K562 (cell line): ENCODE measurements around the gene CSAD. TPM values are rescaled to one million over a fixed set of nuclear protein-coding genes. Genes with fewer than 3 reads are reported as not detected.

Experiments used
- CXXC5 ChIP-seq: fragments of 250-450 bp; sonication (Bioruptor Pico); IDR thresholded peaks from 2 replicates; pipeline ENCODE4 v1.8.0; 2022; ENCODE audit warnings: inconsistent platforms, mild to moderate bottlenecking, moderate library complexity
- FOXP4 ChIP-seq: sonication (generic); formaldehyde crosslinking; IDR thresholded peaks from 2 replicates; pipeline ENCODE4 v1.8.0; 2022; ENCODE audit warnings: mild to moderate bottlenecking, missing genetic modification reagents, borderline replicate concordance
- GATA2 ChIP-seq: sonication (generic); formaldehyde crosslinking; IDR thresholded peaks from 2 replicates; pipeline ENCODE4 v1.4.0; 2020; ENCODE audit warnings: mild to moderate bottlenecking, missing genetic modification reagents
- GTF2F1 ChIP-seq: IDR thresholded peaks from 2 replicates; pipeline ENCODE4 v1.6.1; 2011; ENCODE audit warnings: low read depth, low read length, improper control_type of control experiment
- NR4A1 ChIP-seq, 2 experiments: fragments of 250-450 bp in 1 of 2; fragments of 450-650 bp in 1 of 2; sonication (Bioruptor Pico) in 1 of 2; IDR thresholded peaks; 2 replicates each; pipeline versions ENCODE4 v1.4.0 to v1.6.1; 2016 to 2020; ENCODE audit warnings: mild to moderate bottlenecking in 2 of 2, missing compliant biosample characterization in 1 of 2, missing genetic modification characterization in 1 of 2, moderate library complexity in 1 of 2
- OTX1 ChIP-seq: fragments of 450-650 bp; formaldehyde crosslinking; IDR thresholded peaks from 2 replicates; pipeline ENCODE4 v1.4.0; 2022; ENCODE audit warnings: mild to moderate bottlenecking
- PCBP1 ChIP-seq: fragments of 200-400 bp; formaldehyde crosslinking; IDR thresholded peaks from 2 replicates; pipeline ENCODE4 v1.6.1; 2018; ENCODE audit warnings: mild to moderate bottlenecking, low read depth, low read length; ENCODE audit not compliant: poor library complexity, severe bottlenecking
- PHF20 ChIP-seq: fragments of 450-650 bp; IDR thresholded peaks from 2 replicates; pipeline ENCODE4 v1.6.1; 2018; ENCODE audit not compliant: partially characterized antibody
- RAD51 ChIP-seq: fragments of 450-650 bp; IDR thresholded peaks from 2 replicates; pipeline ENCODE4 v1.7.1; 2016; ENCODE audit warnings: low read depth, mild to moderate bottlenecking, borderline replicate concordance
- THRA ChIP-seq: fragments of 450-650 bp; IDR thresholded peaks from 2 replicates; pipeline ENCODE4 v1.6.1; 2017; ENCODE audit warnings: mild to moderate bottlenecking, moderate library complexity
- U2AF2 ChIP-seq: fragments of 200-400 bp; formaldehyde crosslinking; optimal IDR thresholded peaks from 2 replicates; pipeline ENCODE3; 2017; ENCODE audit warnings: low read depth, mild to moderate bottlenecking, low read length
- ZNF57 ChIP-seq: fragments of 450-650 bp; formaldehyde crosslinking; IDR thresholded peaks from 2 replicates; pipeline ENCODE4 v1.4.0; 2020; ENCODE audit warnings: mild to moderate bottlenecking, moderate library complexity
- ZNF668 ChIP-seq: fragments of 250-450 bp; sonication (Bioruptor Pico); IDR thresholded peaks from 2 replicates; pipeline ENCODE4 v1.8.0; 2022; ENCODE audit warnings: mild to moderate bottlenecking, inconsistent platforms
- polyA plus RNA-seq, 8 experiments: library from polyadenylated mRNA; depleted of rRNA in 4 of 8; stranded (reverse) in 5 of 8; unstranded in 3 of 8; fragments of >200 nt; fragmentation: Nextera tagmentation in 2 of 8; fragmentation: Illumina TruSeq in 1 of 8; extraction: Ambion mirVana in 2 of 8; extraction: Trizol in 1 of 8; gene quantifications; 2 replicates each; pipeline versions ENCODE4 v1.2.1 to v1.2.3, GENCODE V29; 2011 to 2014; ENCODE audit warnings: inconsistent platforms in 1 of 8, missing spikeins in 1 of 8
- total RNA-seq, 7 experiments: library from RNA; depleted of rRNA in 6 of 7; stranded (reverse); fragments of >200 nt in 6 of 7; fragmentation: Illumina TruSeq in 2 of 7; extraction: Trizol in 2 of 7; gene quantifications; 2 replicates each; pipeline versions ENCODE4 v1.2.1 to v1.2.3, GENCODE V29; 2011 to 2021; ENCODE audit warnings: low replicate concordance in 1 of 7

Gene CSAD
- total and polyA plus RNA-seq, 9 of the 15 experiments (the other 6 are each of a cell fraction or from before 2014, with no cell fraction given), result 1.8 to 19.6 (median 8.1) TPM

GRCh38 chr12:53227341-53227740 lies 46.6 kb upstream of the CSAD start (continued):
- no peak for TF ChIP-seq U2AF2
- TF ChIP-seq ZNF668, result no peak
- TF ChIP-seq ZNF57 (CRISPR knock-in tag), result no peak
- TF ChIP-seq OTX1 (CRISPR knock-in tag), result no peak
- TF ChIP-seq GTF2F1, result no peak
- TF ChIP-seq RAD51, result no peak
- no peak for TF ChIP-seq THRA
- no peak for TF ChIP-seq NR4A1 (CRISPR knock-in tag; IDR thresholded peaks at IDR 0.05)
- TF ChIP-seq NR4A1 (tag; IDR thresholded peaks at IDR 0.05), result no peak
- TF ChIP-seq GATA2 (CRISPR knock-in tag), result no peak
- no peak for TF ChIP-seq FOXP4 (CRISPR knock-in tag)
- TF ChIP-seq PHF20, result no peak
- TF ChIP-seq CXXC5, result no peak
- no peak for TF ChIP-seq PCBP1
- TF ChIP-seq, all 486 proteins: peak for 0
